GM21786 (cell line): ENCODE data around the gene GSE1.

Experiments used
- ATAC-seq: cut with Tn5 transposase; IDR thresholded peaks from one replicate; pipeline ENCODE4 v1.9.1; 2021; ENCODE audit not compliant: unreplicated experiment

The GSE1 gene

GRCh38 chr16:85718153-85718477, 105.0 kb downstream of the GSE1 start:
- no peak for ATAC-seq

- ATAC-seq, result no peak
These were observed 105.6 kb downstream of the GSE1 start for GRCh38 chr16:85718682-85719081.

DNA sequence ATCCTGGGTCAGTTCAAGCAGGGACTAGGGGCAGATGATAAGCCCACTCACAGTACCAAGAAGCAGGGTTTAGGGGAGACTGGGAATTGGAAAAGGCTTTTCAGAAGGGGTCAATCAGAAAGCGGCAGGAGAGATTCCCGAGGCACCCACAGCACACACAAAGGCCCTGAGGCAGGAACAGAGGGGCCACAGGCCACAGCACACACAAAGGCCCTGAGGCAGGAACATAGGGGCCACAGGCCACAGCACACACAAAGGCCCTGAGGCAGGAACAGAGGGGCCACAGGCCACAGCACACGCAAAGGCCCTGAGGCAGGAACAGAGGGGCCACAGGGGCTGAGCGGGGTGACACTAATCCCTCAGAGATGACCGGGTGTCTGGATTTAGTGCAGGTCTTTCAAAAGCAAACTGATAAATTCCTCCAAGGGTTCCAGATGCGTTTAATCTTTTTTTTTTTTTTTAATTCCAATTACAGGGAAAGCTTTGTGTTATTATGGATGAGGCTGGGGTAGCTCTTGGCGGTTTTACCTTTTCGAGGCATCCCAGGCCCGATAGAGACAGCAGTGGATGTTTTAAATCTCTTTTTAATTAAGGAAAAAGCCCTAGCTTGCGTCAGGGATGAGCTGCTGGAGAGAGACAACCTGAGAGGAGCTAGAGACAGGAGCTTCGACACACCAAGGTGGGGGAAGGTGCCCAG, 106.6 kb downstream of the GSE1 start:
- ATAC-seq, result no peak

- ATAC-seq, result no peak
These were observed 107.1 kb downstream of the GSE1 start for GRCh38 chr16:85720302-85720637.

- no peak for ATAC-seq
These were observed 109.2 kb downstream of the GSE1 start for GRCh38 chr16:85722128-85722893.

- no peak for ATAC-seq
These were observed 111.2 kb downstream of the GSE1 start for GRCh38 chr16:85724126-85724879.

GRCh38 chr16:85724936-85725335, 111.8 kb downstream of the GSE1 start:
- no peak for ATAC-seq
